Upper lobe of left lung (tissue), 4 donors: ENCODE data around the gene EZH2.

Experiments
- POLR2A ChIP-seq, 4 donors: fragments of 450-650 bp; IDR thresholded peaks; one replicate each; pipeline ENCODE4 v1.5.1; 2016 to 2017; ENCODE audit warnings: antibody characterized with exemption in 4 of 4, mild to moderate bottlenecking in 2 of 4
- POLR2AphosphoS5 ChIP-seq, 2 donors: sonication (generic); formaldehyde crosslinking; IDR thresholded peaks; one replicate each; pipeline ENCODE4 v1.5.1; 2017; ENCODE audit warnings: antibody characterized with exemption in 2 of 2
- TF ChIP-seq, protein P1 (sequence below), 6 experiments: fragments of 450-650 bp in 4 of 6; fragments of 200-600 bp in 2 of 6; sonication (generic) in 2 of 6; IDR thresholded peaks; one replicate each; pipeline ENCODE4 v1.5.1; 2016 to 2019; ENCODE audit warnings: antibody characterized with exemption in 6 of 6

DNA sequence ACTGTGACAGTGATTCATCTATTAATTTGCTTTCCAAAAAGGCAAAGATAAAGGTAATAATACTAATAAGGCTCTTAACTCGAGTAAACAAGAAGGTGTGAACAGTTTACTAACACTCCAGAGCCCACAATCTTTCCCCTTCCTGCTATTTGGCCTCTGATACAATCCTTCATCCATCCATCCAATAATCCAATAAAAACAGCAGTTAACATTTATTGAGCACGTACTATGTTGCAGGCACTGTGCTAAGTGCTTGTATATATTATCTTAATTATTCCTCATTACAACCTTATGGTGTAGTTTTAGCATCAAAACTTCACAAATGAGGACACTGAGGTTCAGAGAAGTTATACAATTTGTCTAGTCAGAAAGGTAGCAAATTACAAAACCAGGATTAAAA is 49.5 kb downstream of the EZH2 start:
- TF ChIP-seq POLR2A (IDR thresholded peaks at IDR 0.05) (no peak), POLR2AphosphoS5 (IDR thresholded peaks at IDR 0.05) (no peak)
- TF ChIP-seq, protein P1, sequence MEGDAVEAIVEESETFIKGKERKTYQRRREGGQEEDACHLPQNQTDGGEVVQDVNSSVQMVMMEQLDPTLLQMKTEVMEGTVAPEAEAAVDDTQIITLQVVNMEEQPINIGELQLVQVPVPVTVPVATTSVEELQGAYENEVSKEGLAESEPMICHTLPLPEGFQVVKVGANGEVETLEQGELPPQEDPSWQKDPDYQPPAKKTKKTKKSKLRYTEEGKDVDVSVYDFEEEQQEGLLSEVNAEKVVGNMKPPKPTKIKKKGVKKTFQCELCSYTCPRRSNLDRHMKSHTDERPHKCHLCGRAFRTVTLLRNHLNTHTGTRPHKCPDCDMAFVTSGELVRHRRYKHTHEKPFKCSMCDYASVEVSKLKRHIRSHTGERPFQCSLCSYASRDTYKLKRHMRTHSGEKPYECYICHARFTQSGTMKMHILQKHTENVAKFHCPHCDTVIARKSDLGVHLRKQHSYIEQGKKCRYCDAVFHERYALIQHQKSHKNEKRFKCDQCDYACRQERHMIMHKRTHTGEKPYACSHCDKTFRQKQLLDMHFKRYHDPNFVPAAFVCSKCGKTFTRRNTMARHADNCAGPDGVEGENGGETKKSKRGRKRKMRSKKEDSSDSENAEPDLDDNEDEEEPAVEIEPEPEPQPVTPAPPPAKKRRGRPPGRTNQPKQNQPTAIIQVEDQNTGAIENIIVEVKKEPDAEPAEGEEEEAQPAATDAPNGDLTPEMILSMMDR (IDR thresholded peaks at IDR 0.05) = no peak
